Fibroblast of skin of left biceps (primary cell): Measurements from ENCODE around the gene MCC.
A peak's percentile ranks its signal among the peaks of the same experiment; 100 is the strongest.

ENCODE experiments used
- DNase-seq, 2 experiments: peaks; one replicate each; pipeline ENCODE4 v3.0.0-alpha.2; 2013; ENCODE audit warnings: low read depth in 2 of 2

MCC gene

GRCh38 chr5:113223831-113224604, 264.2 kb downstream of the MCC start:
- no peak for DNase-seq

- no peak for DNase-seq
Observed at GRCh38 chr5:113223315-113223714, 264.9 kb downstream of the MCC start.

- no peak for DNase-seq
Observed at GRCh38 chr5:113221294-113222176, 266.7 kb downstream of the MCC start.

GRCh38 chr5:113219695-113220094, 268.6 kb downstream of the MCC start:
- DNase-seq: no peak

- DNase-seq: no peak
Observed at GRCh38 chr5:113218906-113219517, 269.2 kb downstream of the MCC start.

GRCh38 chr5:113218200-113218599, 270.1 kb downstream of the MCC start:
- no peak for DNase-seq

- DNase-seq: no peak
Observed at GRCh38 chr5:113217619-113218184, 270.6 kb downstream of the MCC start.

- no peak for DNase-seq
Observed at GRCh38 chr5:113216545-113216944, 271.7 kb downstream of the MCC start.

- no peak for DNase-seq
Observed at GRCh38 chr5:113215401-113216060, 272.7 kb downstream of the MCC start.

- no peak for DNase-seq
Observed at GRCh38 chr5:113214606-113215323, 273.5 kb downstream of the MCC start.

GRCh38 chr5:113213551-113214425, 274.5 kb downstream of the MCC start:
- DNase-seq: no peak

- peak; percentile 60 to 62 for DNase-seq
Observed at GRCh38 chr5:113212244-113212920, 275.9 kb downstream of the MCC start.

GRCh38 chr5:113209498-113209897, 278.8 kb downstream of the MCC start:
- no peak for DNase-seq

GRCh38 chr5:113205807-113206206, 282.4 kb downstream of the MCC start:
- DNase-seq: no peak

GRCh38 chr5:113205323-113205722, 282.9 kb downstream of the MCC start:
- no peak for DNase-seq

- no peak for DNase-seq
Observed at GRCh38 chr5:113204525-113205161, 283.6 kb downstream of the MCC start.

GRCh38 chr5:113203916-113204315, 284.3 kb downstream of the MCC start:
- DNase-seq: no peak

- DNase-seq: no peak
Observed at GRCh38 chr5:113202746-113203716, 285.2 kb downstream of the MCC start.
